SU-DHL-6 (cell line): ENCODE data around the gene KLK5.

Experiments used
- H2AFZ ChIP-seq: fragments of 200-600 bp; sonication (generic); 2 replicates; pipeline ENCODE4 v1.6.1; 2014; ENCODE audit warnings: low read depth, mild to moderate bottlenecking, moderate library complexity, mixed read lengths, antibody characterized with exemption, low read length; ENCODE audit not compliant: severe bottlenecking
- H3F3A ChIP-seq: fragments of 200-600 bp; shearing (Covaris generic); 2 replicates; pipeline ENCODE4 v1.6.0; 2016; ENCODE audit warnings: antibody characterized with exemption, mild to moderate bottlenecking; ENCODE audit not compliant: insufficient read depth
- H3K27ac ChIP-seq: fragments of 200-600 bp; sonication (generic); 2 replicates; pipeline ENCODE4 v1.5.1; 2016; ENCODE audit warnings: low read depth, mild to moderate bottlenecking, low read length, moderate library complexity, mixed read lengths
- H3K27me3 ChIP-seq: fragments of 200-600 bp; sonication (generic), shearing (Covaris generic); 2 replicates; pipeline ENCODE4 v1.6.0; 2014; ENCODE audit warnings: mild to moderate bottlenecking, low read length
- H3K36me3 ChIP-seq: fragments of 200-600 bp; sonication (generic); 2 replicates; pipeline ENCODE4 v1.6.1; 2014; ENCODE audit warnings: mild to moderate bottlenecking, low read length, mixed read lengths
- H3K4me2 ChIP-seq: fragments of 300-600, 200-600 bp; shearing (Covaris generic), sonication (generic); 2 replicates; pipeline ENCODE4 v1.6.0; 2014; ENCODE audit warnings: low read length, low read depth, mild to moderate bottlenecking; ENCODE audit not compliant: poor library complexity, severe bottlenecking
- H3K4me3 ChIP-seq: fragments of 200-600 bp; sonication (generic); 2 replicates; pipeline ENCODE4 v1.5.1; 2014; ENCODE audit warnings: antibody characterized with exemption, low read length, mild to moderate bottlenecking, mixed read lengths; ENCODE audit not compliant: insufficient read depth, poor library complexity, severe bottlenecking
- H3K79me2 ChIP-seq: fragments of 200-600 bp; sonication (generic); 2 replicates; pipeline ENCODE4 v1.6.1; 2014; ENCODE audit warnings: mild to moderate bottlenecking, low read length, moderate library complexity; ENCODE audit not compliant: insufficient read depth
- H3K9ac ChIP-seq: fragments of 200-600 bp; sonication (generic); 2 replicates; pipeline ENCODE4 v1.7.0; 2014; ENCODE audit warnings: mild to moderate bottlenecking, low read length
- H3K9me2 ChIP-seq: fragments of 200-600 bp; sonication (generic); replicated peaks from 2 replicates; pipeline ENCODE4 v1.6.1; 2014; ENCODE audit warnings: low read length; ENCODE audit not compliant: insufficient read depth
- H3K9me3 ChIP-seq: fragments of 200-600 bp; sonication (generic); 2 replicates; pipeline ENCODE4 v1.6.1; 2014; ENCODE audit warnings: low read length, mixed read lengths; ENCODE audit not compliant: insufficient read depth
- H4K20me1 ChIP-seq: fragments of 200-600 bp; sonication (generic); 2 replicates; pipeline ENCODE4 v1.6.1; 2014; ENCODE audit warnings: low read depth, mild to moderate bottlenecking, antibody characterized with exemption, low read length, moderate library complexity, mixed read lengths
- EZH2phosphoT487 ChIP-seq: fragments of 200-600 bp; sonication (generic), shearing (Covaris generic); conservative IDR thresholded peaks from 2 replicates; pipeline ENCODE4 v1.6.1; 2018; ENCODE audit warnings: mild to moderate bottlenecking, antibody characterized with exemption, low read length, moderate library complexity, mixed read lengths
- TF ChIP-seq, protein P1 (sequence below): fragments of 200-600 bp; sonication (generic); IDR thresholded peaks from one replicate; pipeline ENCODE4 v1.5.1; 2017; ENCODE audit warnings: antibody characterized with exemption, mild to moderate bottlenecking, low read length, moderate library complexity; ENCODE audit not compliant: insufficient read depth, poor library complexity, severe bottlenecking

Gene KLK5

DNA sequence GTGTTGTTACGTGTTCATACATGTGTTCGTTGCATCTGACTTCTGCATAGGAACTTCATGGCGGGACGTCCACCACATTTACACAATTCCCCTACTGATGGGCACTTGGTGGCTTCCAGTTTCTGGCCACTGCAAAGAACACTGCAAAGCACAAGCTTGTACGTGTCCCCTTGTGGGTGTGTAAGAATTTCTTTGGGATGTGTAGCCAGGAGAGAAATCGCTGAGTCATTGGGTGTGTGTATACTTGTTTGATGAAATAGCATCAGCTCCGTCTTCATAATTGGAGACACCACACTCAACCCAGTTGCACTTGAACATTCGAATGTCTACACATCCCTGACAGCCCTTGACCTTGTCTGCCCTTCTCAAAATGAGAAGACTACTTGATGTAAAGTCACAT, 19.2 kb downstream of the KLK5 start:
- Histone ChIP-seq H3F3A (no peaks in the 10 kb centered on the region), H3K9ac (no peak overlapping the region), H2AFZ (no peak overlapping the region), H3K27ac (no peak overlapping the region), H3K4me2 (no peak overlapping the region), H4K20me1 (no peaks in the 10 kb centered on the region), H3K4me3 (no peak overlapping the region), H3K27me3 (no peaks in the 10 kb centered on the region), H3K79me2 (no peaks in the 10 kb centered on the region), H3K9me2 (no peaks in the 10 kb centered on the region), H3K9me3 (no peaks in the 10 kb centered on the region), H3K36me3 (no peaks in the 10 kb centered on the region)
- TF ChIP-seq, protein P1, sequence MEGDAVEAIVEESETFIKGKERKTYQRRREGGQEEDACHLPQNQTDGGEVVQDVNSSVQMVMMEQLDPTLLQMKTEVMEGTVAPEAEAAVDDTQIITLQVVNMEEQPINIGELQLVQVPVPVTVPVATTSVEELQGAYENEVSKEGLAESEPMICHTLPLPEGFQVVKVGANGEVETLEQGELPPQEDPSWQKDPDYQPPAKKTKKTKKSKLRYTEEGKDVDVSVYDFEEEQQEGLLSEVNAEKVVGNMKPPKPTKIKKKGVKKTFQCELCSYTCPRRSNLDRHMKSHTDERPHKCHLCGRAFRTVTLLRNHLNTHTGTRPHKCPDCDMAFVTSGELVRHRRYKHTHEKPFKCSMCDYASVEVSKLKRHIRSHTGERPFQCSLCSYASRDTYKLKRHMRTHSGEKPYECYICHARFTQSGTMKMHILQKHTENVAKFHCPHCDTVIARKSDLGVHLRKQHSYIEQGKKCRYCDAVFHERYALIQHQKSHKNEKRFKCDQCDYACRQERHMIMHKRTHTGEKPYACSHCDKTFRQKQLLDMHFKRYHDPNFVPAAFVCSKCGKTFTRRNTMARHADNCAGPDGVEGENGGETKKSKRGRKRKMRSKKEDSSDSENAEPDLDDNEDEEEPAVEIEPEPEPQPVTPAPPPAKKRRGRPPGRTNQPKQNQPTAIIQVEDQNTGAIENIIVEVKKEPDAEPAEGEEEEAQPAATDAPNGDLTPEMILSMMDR: no peak
- no peak for TF ChIP-seq EZH2phosphoT487

DNA sequence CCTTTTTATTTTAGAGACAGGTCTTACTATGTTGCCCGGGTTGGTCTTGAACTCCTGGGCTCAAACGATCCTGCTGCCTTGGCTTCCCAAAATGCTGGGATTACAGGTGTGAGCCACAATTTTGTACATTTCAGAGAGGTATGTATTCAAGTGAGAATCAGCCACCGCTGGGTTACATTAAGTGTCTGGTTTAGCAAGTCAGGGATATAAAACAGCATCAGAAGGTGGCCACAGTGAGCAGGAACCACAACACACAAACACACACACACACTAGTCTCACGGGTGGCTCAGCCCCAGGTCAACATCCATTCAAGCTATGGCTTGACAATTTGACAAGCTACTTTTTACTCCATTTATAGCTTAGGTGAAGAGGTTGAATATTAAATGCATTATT, 20.2 kb downstream of the KLK5 start:
- Histone ChIP-seq H3K27ac (no peak overlapping the region), H3K9me3 (no peaks in the 10 kb centered on the region), H3K36me3 (no peaks in the 10 kb centered on the region), H3K4me3 (no peak overlapping the region), H3K9me2 (no peaks in the 10 kb centered on the region), H3K9ac (no peak overlapping the region), H3K27me3 (no peaks in the 10 kb centered on the region), H3K79me2 (no peaks in the 10 kb centered on the region), H3F3A (no peaks in the 10 kb centered on the region), H3K4me2 (no peak overlapping the region), H2AFZ (no peak overlapping the region), H4K20me1 (no peaks in the 10 kb centered on the region)
- TF ChIP-seq EZH2phosphoT487: no peak
- TF ChIP-seq, protein P1: no peak

DNA sequence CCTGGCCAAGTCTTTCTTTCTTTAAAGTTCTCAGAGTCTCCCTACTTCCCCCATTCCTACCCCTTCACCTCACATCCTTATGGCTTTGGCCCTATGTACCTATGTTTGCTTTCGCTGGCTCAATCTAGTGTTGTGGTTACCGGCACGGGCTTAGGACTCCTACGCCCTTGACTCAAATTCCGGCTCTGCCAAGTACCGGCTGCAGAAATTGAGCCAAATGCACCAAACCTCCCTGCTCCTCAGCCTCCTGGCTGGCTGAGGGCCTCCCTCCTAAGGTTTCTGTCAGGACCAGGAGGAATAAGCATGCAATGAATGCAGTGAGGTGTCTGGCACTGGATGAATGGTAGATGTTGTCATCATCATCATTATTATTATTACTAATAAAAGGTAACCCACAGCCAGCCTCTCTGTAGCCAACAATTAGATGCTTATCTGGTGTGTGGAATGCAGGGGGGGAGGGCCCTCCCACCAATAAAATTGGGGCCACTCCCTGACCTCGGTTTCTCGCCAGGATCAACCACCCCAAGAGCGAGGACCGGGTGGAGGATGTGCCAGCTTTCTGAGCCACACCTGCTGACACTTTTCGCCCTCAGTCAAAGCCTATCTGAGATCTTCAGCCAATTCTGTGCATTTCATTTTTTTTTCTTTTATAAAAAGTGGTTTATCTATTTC, 20.7 kb downstream of the KLK5 start:
- no peaks in the 10 kb centered on the region for H3K9me2 ChIP-seq
- no peaks in the 10 kb centered on the region for H3K36me3 ChIP-seq
- no peaks in the 10 kb centered on the region for H3K9me3 ChIP-seq
- no peak overlapping the region for H2AFZ ChIP-seq
- H3F3A ChIP-seq: no peaks in the 10 kb centered on the region
- H3K27ac ChIP-seq: no peak overlapping the region
- no peak overlapping the region for H3K9ac ChIP-seq
- no peak overlapping the region for H3K4me2 ChIP-seq
- H3K27me3 ChIP-seq: no peaks in the 10 kb centered on the region
- no peaks in the 10 kb centered on the region for H3K79me2 ChIP-seq
- H4K20me1 ChIP-seq: no peaks in the 10 kb centered on the region
- H3K4me3 ChIP-seq: no peak overlapping the region
- TF ChIP-seq, protein P1: no peak
- no peak for TF ChIP-seq EZH2phosphoT487
